ENCODE data around the gene ZSCAN30. TPM values are rescaled to one million over a fixed set of nuclear protein-coding genes. Genes with fewer than 3 reads are reported as not detected.

Gene ZSCAN30
- total RNA-seq, 3 donors from 2014 or later, result 12.5 to 33.2 (median 21.3) TPM

DNA sequence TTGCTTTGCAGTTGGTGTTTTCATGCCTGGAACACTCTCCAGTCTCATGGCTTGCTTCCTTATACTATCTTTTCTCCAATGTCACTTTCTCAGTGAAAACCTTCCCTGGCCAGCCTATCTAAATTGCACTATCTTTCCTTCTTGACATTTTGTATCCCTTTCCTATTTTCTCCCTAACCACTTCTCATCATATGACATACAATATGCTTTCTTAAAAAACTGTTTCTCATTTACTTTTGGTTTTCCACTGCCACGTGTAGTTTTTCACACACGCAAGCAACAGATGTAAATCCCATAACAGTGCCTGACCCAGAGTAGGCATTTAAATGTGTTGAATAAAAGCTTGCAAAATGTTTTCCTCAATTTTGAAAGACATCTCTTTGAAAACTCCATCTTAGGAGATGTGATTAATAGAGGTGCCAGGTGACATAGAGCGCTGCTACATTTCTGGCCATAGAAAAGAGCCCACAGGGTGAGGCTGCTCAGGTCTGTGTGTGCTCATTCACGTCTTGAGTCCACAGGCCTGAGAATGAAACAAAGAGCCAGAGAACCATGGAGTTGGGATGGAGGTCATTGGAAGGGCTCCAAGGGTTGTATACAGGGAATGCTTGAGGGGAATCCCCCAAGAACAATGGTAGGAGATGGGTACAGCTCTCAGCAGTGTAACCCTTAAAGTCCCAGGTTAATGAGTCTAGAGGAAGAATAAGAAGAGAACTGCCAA lies 41.5 kb upstream of the ZSCAN30 start:
- no peaks in the 10 kb centered on the region for H3K9me3 ChIP-seq
- H3K36me3 ChIP-seq, result no peaks in the 10 kb centered on the region
- DNase-seq (ENCODE audit: low spot score in 2 of 2), result no peak

DNA sequence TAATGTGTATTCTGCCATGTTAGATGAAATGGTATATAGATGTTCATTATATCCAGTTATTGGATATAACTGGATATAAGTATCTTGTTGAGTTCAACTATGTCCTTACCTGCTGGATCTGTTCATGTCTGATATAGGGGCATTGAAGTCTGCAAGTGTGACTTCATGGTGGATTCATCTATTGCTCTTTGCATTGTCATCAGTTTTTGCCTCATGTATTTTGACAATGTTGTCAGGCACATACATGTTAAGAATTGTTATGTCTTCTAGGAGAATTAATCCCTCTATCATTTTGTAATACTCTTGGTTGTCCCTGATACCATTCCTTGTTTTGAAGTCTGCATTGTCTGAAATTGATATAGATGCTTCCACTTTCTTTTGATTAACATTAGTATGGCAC lies 38.8 kb upstream of the ZSCAN30 start:
- Histone ChIP-seq H3K27ac (no peak overlapping the region), H3K27me3 (no peaks in the 10 kb centered on the region), H3K4me3 (no peak overlapping the region), H3K4me1 (no peaks in the 10 kb centered on the region), H3K9me3 (no peaks in the 10 kb centered on the region), H3K36me3 (no peaks in the 10 kb centered on the region)
- TF ChIP-seq POLR2AphosphoS5 (IDR thresholded peaks at IDR 0.05) (no peak), POLR2A (IDR thresholded peaks at IDR 0.05) (no peak)
- TF ChIP-seq, protein P1, sequence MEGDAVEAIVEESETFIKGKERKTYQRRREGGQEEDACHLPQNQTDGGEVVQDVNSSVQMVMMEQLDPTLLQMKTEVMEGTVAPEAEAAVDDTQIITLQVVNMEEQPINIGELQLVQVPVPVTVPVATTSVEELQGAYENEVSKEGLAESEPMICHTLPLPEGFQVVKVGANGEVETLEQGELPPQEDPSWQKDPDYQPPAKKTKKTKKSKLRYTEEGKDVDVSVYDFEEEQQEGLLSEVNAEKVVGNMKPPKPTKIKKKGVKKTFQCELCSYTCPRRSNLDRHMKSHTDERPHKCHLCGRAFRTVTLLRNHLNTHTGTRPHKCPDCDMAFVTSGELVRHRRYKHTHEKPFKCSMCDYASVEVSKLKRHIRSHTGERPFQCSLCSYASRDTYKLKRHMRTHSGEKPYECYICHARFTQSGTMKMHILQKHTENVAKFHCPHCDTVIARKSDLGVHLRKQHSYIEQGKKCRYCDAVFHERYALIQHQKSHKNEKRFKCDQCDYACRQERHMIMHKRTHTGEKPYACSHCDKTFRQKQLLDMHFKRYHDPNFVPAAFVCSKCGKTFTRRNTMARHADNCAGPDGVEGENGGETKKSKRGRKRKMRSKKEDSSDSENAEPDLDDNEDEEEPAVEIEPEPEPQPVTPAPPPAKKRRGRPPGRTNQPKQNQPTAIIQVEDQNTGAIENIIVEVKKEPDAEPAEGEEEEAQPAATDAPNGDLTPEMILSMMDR (IDR thresholded peaks at IDR 0.05), result no peak
- no peak for DNase-seq (ENCODE audit: low spot score in 2 of 2)
- intact Hi-C loops (cut with DNase I; ENCODE audit: low total_unique reads), result no loop called here

More for the DNA sequence above, 41.5 kb upstream of the ZSCAN30 start:
- Histone ChIP-seq H3K4me3 (no peak overlapping the region), H3K4me1 (no peaks in the 10 kb centered on the region), H3K27me3 (no peaks in the 10 kb centered on the region), H3K27ac (no peak overlapping the region)
- intact Hi-C loops (cut with DNase I; ENCODE audit: low total_unique reads), result no loop called here
- TF ChIP-seq, protein P1 (IDR thresholded peaks at IDR 0.05), result no peak
- TF ChIP-seq POLR2A (IDR thresholded peaks at IDR 0.05) (no peak), POLR2AphosphoS5 (IDR thresholded peaks at IDR 0.05) (no peak)

DNA sequence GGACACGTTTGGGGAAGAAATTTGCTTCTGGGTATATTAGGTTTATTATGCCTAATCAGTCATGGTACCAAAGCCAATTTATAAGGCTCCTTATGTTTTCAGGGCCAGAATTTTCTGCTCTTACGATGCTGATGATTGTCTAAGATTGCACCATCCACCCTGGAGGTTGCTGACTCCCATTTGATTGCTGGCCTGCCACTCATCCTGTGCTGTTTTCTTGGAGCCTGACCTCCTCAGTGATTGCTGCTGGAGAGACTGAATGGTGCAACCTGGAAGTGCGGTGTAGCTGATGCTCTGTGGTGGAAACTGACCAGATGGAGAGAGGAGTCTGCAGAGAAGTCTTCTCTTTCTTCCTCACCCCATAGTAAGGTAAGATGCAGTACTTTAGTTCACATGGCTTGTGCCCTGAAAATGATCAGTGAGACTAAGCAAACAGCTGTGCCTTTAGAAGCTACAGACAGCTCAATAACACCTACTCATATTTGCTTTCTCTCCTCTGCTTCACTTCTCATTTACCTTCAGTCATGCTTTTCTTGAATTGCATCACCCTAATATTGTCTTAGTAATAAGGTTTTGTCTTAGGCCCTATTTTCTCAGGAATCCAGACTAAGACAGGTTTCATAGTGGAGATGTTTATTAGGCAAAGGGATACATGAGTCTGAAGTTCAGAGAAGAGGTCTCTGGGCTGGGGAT lies 36.8 kb upstream of the ZSCAN30 start:
- intact Hi-C loops (cut with DNase I; ENCODE audit: low total_unique reads), result no loop called here
- no peak overlapping the region for H3K27ac ChIP-seq
- DNase-seq (ENCODE audit: low spot score in 2 of 2), result no peak

DNA sequence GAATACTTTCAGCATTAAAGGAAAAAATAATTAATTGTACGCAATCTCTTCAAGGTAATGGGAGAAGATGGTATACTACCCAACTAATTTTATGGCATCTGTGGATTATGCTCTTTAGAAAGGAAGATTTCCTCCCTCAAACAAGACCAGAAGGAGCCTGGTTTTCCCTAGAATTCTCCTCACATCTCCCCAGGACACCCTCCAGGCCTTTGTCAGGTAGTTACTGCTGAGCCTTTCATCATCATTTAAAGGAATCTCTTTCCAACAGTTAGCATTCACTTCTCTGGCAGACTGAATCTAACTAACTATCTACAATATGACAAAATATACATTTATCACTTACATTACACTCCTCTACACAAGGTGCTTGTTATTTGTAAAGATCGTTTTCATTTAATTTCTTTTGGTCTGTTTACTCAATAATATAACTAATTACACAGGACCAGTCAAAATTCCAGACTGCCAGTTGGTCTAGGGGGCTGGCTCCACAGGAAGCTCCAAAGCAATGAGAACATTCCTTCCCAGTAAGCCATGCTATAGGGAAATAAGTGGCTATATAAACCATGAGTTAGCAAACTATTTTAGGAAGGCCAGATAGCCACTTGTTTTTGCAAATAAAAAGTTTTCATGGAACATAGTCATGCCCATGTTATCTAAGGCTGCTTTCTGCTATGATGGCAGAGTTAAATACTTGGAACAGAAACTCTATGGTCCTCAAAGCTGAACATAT lies 35.1 kb upstream of the ZSCAN30 start:
- no peak for TF ChIP-seq POLR2A (IDR thresholded peaks at IDR 0.05)
- no peak for TF ChIP-seq POLR2AphosphoS5 (IDR thresholded peaks at IDR 0.05)
- TF ChIP-seq, protein P1 (IDR thresholded peaks at IDR 0.05), result no peak
- Histone ChIP-seq H3K9me3 (no peaks in the 10 kb centered on the region), H3K36me3 (no peaks in the 10 kb centered on the region), H3K27ac (no peak overlapping the region), H3K27me3 (no peaks in the 10 kb centered on the region), H3K4me1 (no peaks in the 10 kb centered on the region), H3K4me3 (no peak overlapping the region)
- DNase-seq (ENCODE audit: low spot score in 2 of 2), result no peak
- intact Hi-C loops (cut with DNase I; ENCODE audit: low total_unique reads), result no loop called here

More for the DNA sequence above, 36.8 kb upstream of the ZSCAN30 start:
- Histone ChIP-seq H3K36me3 (no peaks in the 10 kb centered on the region), H3K4me1 (no peaks in the 10 kb centered on the region), H3K9me3 (no peaks in the 10 kb centered on the region), H3K27me3 (no peaks in the 10 kb centered on the region), H3K4me3 (no peak overlapping the region)
- TF ChIP-seq, protein P1 (IDR thresholded peaks at IDR 0.05), result no peak
- TF ChIP-seq POLR2AphosphoS5 (IDR thresholded peaks at IDR 0.05) (no peak), POLR2A (IDR thresholded peaks at IDR 0.05) (no peak)

All from breast epithelium (tissue), 4 donors.